Tibial nerve (tissue), 4 donors: ENCODE results near the gene EXOC2. TPM values are rescaled to one million over a fixed set of nuclear protein-coding genes. Genes with fewer than 3 reads are reported as not detected.

Source experiments
- DNase-seq, 2 donors: peaks; one replicate each; pipeline ENCODE4 v3.0.0-alpha.2; 2019; ENCODE audit warnings: low spot score in 2 of 2
- H3K27ac ChIP-seq, 4 donors: fragments of 200-600 bp; sonication (generic) in 3 of 4; one replicate each; pipeline ENCODE4 v1.5.1; 2017 to 2019; ENCODE audit warnings: mild to moderate bottlenecking in 1 of 4
- H3K27me3 ChIP-seq, 2 donors: fragments of 200-600 bp; sonication (generic) in 1 of 2; one replicate each; pipeline versions ENCODE4 v1.5.1 to v1.6.0; 2017 to 2019
- H3K36me3 ChIP-seq, 3 donors: fragments of 200-600 bp; sonication (generic); one replicate each; pipeline ENCODE4 v1.5.1; 2018 to 2019
- H3K4me1 ChIP-seq, 4 donors: fragments of 200-600 bp; sonication (generic) in 3 of 4; one replicate each; pipeline ENCODE4 v1.5.1; 2017 to 2019
- H3K4me3 ChIP-seq, 4 donors: fragments of 200-600 bp; sonication (generic) in 3 of 4; one replicate each; pipeline ENCODE4 v1.5.1; 2017 to 2019; ENCODE audit warnings: mild to moderate bottlenecking in 1 of 4, moderate library complexity in 1 of 4
- H3K9me3 ChIP-seq, 4 donors: fragments of 200-600 bp; sonication (generic) in 3 of 4; one replicate each; pipeline ENCODE4 v1.5.1; 2017 to 2019
- EP300 ChIP-seq, 2 donors: sonication (generic); formaldehyde crosslinking; IDR thresholded peaks; one replicate each; pipeline ENCODE4 v1.6.1; 2017; ENCODE audit warnings: antibody characterized with exemption in 2 of 2, mild to moderate bottlenecking in 1 of 2
- POLR2A ChIP-seq, 2 donors: fragments of 450-650 bp; IDR thresholded peaks; one replicate each; pipeline ENCODE4 v1.6.1; 2017; ENCODE audit warnings: antibody characterized with exemption in 2 of 2, mild to moderate bottlenecking in 2 of 2, moderate library complexity in 2 of 2
- WGBS, 2 donors: methylation state at CpG; one replicate each; pipeline ENCODE4 v1.1.5; 2018; 5-methylcytosine and 5-hydroxymethylcytosine counted together
- total RNA-seq, 4 donors: library from RNA; depleted of rRNA; stranded (reverse); fragments of >200 nt; gene quantifications; one replicate each; pipeline ENCODE4 v1.1.0, GENCODE V29; 2016
- TF ChIP-seq, protein P1 (sequence below), 5 experiments: fragments of 200-600 bp in 3 of 5; fragments of 450-650 bp in 2 of 5; sonication (generic) in 3 of 5; IDR thresholded peaks; one replicate each; pipeline ENCODE4 v1.5.1; 2016 to 2019; ENCODE audit warnings: antibody characterized with exemption in 5 of 5, mild to moderate bottlenecking in 3 of 5, moderate library complexity in 2 of 5

EXOC2 gene
- total RNA-seq, 4 donors from 2014 or later: 20.8 to 30.0 (median 24.1) TPM

DNA sequence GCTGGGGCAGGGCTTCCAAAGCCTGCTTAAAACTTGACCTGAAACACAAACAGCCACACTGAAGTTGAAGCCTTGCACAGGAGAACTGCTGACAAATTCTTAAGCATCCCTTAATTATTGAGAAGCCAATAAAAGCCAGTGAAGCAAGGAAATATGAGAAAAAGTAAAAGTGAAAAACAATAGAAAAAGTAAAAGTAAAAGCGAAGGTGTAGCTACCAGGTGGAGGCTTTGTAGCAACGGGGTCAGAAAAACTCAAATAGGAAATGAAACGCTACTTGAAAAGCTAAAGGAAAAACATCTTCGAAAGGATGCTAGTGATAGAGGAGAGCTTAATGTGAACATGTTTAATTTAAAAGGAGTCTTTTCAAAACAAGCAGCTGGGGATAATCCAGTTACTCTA is 203.9 kb downstream of the EXOC2 start:
- peaks cover 0 to 2% (median 0%) of the 10 kb centered on the region in 4 donors for H3K9me3 ChIP-seq
- TF ChIP-seq, protein P1, sequence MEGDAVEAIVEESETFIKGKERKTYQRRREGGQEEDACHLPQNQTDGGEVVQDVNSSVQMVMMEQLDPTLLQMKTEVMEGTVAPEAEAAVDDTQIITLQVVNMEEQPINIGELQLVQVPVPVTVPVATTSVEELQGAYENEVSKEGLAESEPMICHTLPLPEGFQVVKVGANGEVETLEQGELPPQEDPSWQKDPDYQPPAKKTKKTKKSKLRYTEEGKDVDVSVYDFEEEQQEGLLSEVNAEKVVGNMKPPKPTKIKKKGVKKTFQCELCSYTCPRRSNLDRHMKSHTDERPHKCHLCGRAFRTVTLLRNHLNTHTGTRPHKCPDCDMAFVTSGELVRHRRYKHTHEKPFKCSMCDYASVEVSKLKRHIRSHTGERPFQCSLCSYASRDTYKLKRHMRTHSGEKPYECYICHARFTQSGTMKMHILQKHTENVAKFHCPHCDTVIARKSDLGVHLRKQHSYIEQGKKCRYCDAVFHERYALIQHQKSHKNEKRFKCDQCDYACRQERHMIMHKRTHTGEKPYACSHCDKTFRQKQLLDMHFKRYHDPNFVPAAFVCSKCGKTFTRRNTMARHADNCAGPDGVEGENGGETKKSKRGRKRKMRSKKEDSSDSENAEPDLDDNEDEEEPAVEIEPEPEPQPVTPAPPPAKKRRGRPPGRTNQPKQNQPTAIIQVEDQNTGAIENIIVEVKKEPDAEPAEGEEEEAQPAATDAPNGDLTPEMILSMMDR (IDR thresholded peaks at IDR 0.05): no peak
- no peak for TF ChIP-seq EP300 (IDR thresholded peaks at IDR 0.05)
- no peak for TF ChIP-seq POLR2A (IDR thresholded peaks at IDR 0.05)
- no peak overlapping the region for H3K4me3 ChIP-seq
- H3K36me3 ChIP-seq: peaks cover 0 to 92% (median 0%) of the 10 kb centered on the region in 3 donors
- H3K4me1 ChIP-seq: peaks cover 0 to 3% (median 0%) of the 10 kb centered on the region in 4 donors
- 95 to 96% methylated on average over 4 of the region's 4 CpGs for WGBS, 2 donors
- H3K27me3 ChIP-seq: no peaks in the 10 kb centered on the region
- DNase-seq: no peak
- H3K27ac ChIP-seq: no peak overlapping the region

- peaks cover 0 to 84% (median 0%) of the 10 kb centered on the region in 3 donors for H3K36me3 ChIP-seq
- peaks cover 0 to 2% (median 0%) of the 10 kb centered on the region in 4 donors for H3K9me3 ChIP-seq
These were observed 205.0 kb downstream of the EXOC2 start for GRCh38 chr6:487956-488355.

GRCh38 chr6:485655-486170 is 207.2 kb downstream of the EXOC2 start:
- no peak overlapping the region for H3K4me3 ChIP-seq
- 96% methylated on average over 15 of the region's 15 CpGs for WGBS, 2 donors
- H3K27ac ChIP-seq: no peak overlapping the region
- peaks cover 0 to 62% (median 0%) of the 10 kb centered on the region in 3 donors for H3K36me3 ChIP-seq
- H3K4me1 ChIP-seq: peaks cover 0 to 3% (median 0%) of the 10 kb centered on the region in 4 donors
- H3K27me3 ChIP-seq: no peaks in the 10 kb centered on the region
- no peak for TF ChIP-seq EP300 (IDR thresholded peaks at IDR 0.05)
- no peak for TF ChIP-seq POLR2A (IDR thresholded peaks at IDR 0.05)
- TF ChIP-seq, protein P1 (IDR thresholded peaks at IDR 0.05): no peak
- no peak for DNase-seq
- H3K9me3 ChIP-seq: peaks cover 0 to 2% (median 0%) of the 10 kb centered on the region in 4 donors

More at GRCh38 chr6:487956-488355, 205.0 kb downstream of the EXOC2 start:
- no peaks in the 10 kb centered on the region for H3K27me3 ChIP-seq
- DNase-seq: no peak
- H3K27ac ChIP-seq: no peak overlapping the region
- 45 to 55% methylated on average over 13 of the region's 13 CpGs for WGBS, 2 donors
- peaks cover 0 to 3% (median 0%) of the 10 kb centered on the region in 4 donors for H3K4me1 ChIP-seq
- TF ChIP-seq POLR2A (IDR thresholded peaks at IDR 0.05) (no peak), EP300 (IDR thresholded peaks at IDR 0.05) (no peak)
- TF ChIP-seq, protein P1 (IDR thresholded peaks at IDR 0.05): no peak
- no peak overlapping the region for H3K4me3 ChIP-seq

GRCh38 chr6:484746-485145 is 208.2 kb downstream of the EXOC2 start:
- TF ChIP-seq, protein P1 (IDR thresholded peaks at IDR 0.05): no peak
- TF ChIP-seq POLR2A (IDR thresholded peaks at IDR 0.05) (no peak), EP300 (IDR thresholded peaks at IDR 0.05) (no peak)
- WGBS, 2 donors: 94 to 97% methylated on average over 6 of the region's 6 CpGs
- Histone ChIP-seq H3K9me3 (peaks cover 0 to 2% (median 0%) of the 10 kb centered on the region in 4 donors), H3K27me3 (no peaks in the 10 kb centered on the region), H3K4me1 (peaks cover 0 to 1% (median 0%) of the 10 kb centered on the region in 4 donors), H3K27ac (no peak overlapping the region), H3K4me3 (no peak overlapping the region), H3K36me3 (peaks cover 0 to 55% (median 0%) of the 10 kb centered on the region in 3 donors)
- no peak for DNase-seq

GRCh38 chr6:484086-484745 is 208.7 kb downstream of the EXOC2 start:
- no peaks in the 10 kb centered on the region for H3K27me3 ChIP-seq
- 84 to 89% methylated on average over 4 of the region's 4 CpGs for WGBS, 2 donors
- no peak overlapping the region for H3K27ac ChIP-seq
- TF ChIP-seq, protein P1 (IDR thresholded peaks at IDR 0.05): no peak
- TF ChIP-seq EP300 (IDR thresholded peaks at IDR 0.05) (no peak), POLR2A (IDR thresholded peaks at IDR 0.05) (no peak)
- no peak overlapping the region for H3K4me3 ChIP-seq
- peaks cover 0 to 2% (median 0%) of the 10 kb centered on the region in 4 donors for H3K9me3 ChIP-seq
- H3K36me3 ChIP-seq: peaks cover 0 to 53% (median 0%) of the 10 kb centered on the region in 3 donors
- H3K4me1 ChIP-seq: no peaks in the 10 kb centered on the region
- DNase-seq: no peak
